Bronchial epithelial cell (primary cell): ENCODE measurements around the gene KISS1R. TPM values are rescaled to one million over a fixed set of nuclear protein-coding genes. Genes with fewer than 3 reads are reported as not detected.

Source experiments
- DNase-seq: peaks from one replicate; pipeline ENCODE4 v3.0.0-alpha.2; 2010; ENCODE audit warnings: low read depth
- FAIRE-seq: peaks from 2 replicates; lab custom pipeline; 2011; peaks lifted over from hg19 to GRCh38; lab: Jason Lieb, UNC
- H3K27me3 ChIP-seq: 2 replicates; pipeline ENCODE4 v1.5.1; 2011; ENCODE audit warnings: low read length; ENCODE audit not compliant: control insufficient read depth, insufficient read depth
- H3K36me3 ChIP-seq: 2 replicates; pipeline ENCODE4 v1.5.1; 2011; ENCODE audit warnings: low read length; ENCODE audit not compliant: control insufficient read depth, insufficient read depth
- H3K4me3 ChIP-seq: 2 replicates; pipeline ENCODE4 v1.5.1; 2011; ENCODE audit warnings: mild to moderate bottlenecking, low read depth, low read length, control low read depth
- total RNA-seq: library from RNA; depleted of rRNA; stranded (reverse); fragments of >200 nt; gene quantifications from 2 replicates; pipeline ENCODE4 v1.2.1, GENCODE V29; 2014
- TF ChIP-seq, protein P1 (sequence below): IDR thresholded peaks from 2 replicates; pipeline ENCODE4 v1.5.1; 2011; ENCODE audit warnings: mild to moderate bottlenecking, moderate library complexity, low read length, control low read depth, inconsistent platforms; ENCODE audit not compliant: insufficient read depth, severe bottlenecking

Gene KISS1R
- total RNA-seq, 1 donor from 2014 or later = not detected

DNA sequence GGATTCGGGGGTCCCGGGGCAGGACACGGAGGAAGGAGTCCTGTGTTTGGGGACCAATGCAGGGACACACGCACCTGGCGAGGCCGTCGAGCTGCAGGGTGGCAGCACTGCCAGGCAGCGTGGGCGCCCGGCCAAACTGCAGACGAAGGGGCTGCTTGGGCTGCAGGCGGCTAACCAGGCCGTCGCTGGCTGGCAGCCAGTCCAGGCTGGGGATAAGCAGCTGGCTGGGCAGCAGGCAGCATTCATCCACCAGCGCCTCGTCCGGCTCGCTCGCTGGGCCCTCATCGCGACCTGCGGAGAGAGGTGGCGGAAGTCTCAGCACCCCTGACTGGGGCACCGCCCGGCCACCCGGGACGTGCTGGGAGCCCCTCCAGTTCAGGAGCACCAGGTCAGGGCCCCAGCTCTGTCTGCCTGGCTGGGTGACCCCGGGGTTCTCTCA, 46.2 kb upstream of the KISS1R start:
- TF ChIP-seq, protein P1, sequence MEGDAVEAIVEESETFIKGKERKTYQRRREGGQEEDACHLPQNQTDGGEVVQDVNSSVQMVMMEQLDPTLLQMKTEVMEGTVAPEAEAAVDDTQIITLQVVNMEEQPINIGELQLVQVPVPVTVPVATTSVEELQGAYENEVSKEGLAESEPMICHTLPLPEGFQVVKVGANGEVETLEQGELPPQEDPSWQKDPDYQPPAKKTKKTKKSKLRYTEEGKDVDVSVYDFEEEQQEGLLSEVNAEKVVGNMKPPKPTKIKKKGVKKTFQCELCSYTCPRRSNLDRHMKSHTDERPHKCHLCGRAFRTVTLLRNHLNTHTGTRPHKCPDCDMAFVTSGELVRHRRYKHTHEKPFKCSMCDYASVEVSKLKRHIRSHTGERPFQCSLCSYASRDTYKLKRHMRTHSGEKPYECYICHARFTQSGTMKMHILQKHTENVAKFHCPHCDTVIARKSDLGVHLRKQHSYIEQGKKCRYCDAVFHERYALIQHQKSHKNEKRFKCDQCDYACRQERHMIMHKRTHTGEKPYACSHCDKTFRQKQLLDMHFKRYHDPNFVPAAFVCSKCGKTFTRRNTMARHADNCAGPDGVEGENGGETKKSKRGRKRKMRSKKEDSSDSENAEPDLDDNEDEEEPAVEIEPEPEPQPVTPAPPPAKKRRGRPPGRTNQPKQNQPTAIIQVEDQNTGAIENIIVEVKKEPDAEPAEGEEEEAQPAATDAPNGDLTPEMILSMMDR = no peak
- H3K4me3 ChIP-seq = no peak overlapping the region
- H3K27me3 ChIP-seq = no peaks in the 10 kb centered on the region
- H3K36me3 ChIP-seq = peaks cover 10% of the 10 kb centered on the region
- no peak for FAIRE-seq
- DNase-seq = no peak

DNA sequence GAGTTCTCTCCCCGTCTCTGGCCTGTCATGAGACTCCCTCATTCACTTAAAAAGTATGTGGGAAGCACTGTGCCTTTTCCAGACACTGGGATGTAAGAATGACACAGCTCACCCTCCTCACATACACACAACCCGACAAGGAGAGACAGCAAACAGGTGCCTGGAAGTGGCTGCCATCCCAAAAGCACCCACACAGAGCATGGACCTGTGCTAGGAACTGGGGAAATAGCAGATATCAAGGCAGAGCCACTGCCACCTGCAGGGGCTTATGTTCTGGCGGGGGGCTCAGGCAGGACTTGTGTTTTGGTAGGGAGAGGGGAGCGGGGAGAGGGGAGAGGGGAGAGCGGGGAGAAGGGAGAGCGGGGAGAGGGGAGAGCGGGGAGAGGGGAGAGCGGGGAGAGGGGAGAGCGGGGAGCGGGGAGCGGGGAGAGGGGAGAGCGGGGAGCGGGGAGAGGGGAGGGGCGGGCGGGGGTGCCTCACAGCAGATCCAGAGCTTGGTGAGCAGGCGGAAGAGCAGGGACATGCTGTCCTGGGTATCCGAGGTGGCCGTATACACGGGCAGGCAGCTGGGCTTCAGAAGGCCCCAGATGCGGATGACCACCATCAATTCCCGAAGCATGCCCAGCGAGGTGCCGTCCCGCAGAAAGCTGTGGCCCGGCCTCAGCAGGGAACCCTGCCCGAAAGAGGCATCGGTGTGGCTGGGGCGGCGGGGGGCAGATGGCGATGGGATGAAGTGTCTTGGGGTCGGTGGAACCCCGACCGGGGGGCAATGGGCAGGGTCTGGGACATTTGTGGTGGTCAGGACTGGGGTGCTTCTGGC, 45.5 kb upstream of the KISS1R start:
- TF ChIP-seq, protein P1 = no peak
- H3K36me3 ChIP-seq = peaks cover 11% of the 10 kb centered on the region
- H3K4me3 ChIP-seq = peak overlapping the region; percentile 10
- DNase-seq = peak; percentile 20
- H3K27me3 ChIP-seq = no peaks in the 10 kb centered on the region
- no peak for FAIRE-seq

DNA sequence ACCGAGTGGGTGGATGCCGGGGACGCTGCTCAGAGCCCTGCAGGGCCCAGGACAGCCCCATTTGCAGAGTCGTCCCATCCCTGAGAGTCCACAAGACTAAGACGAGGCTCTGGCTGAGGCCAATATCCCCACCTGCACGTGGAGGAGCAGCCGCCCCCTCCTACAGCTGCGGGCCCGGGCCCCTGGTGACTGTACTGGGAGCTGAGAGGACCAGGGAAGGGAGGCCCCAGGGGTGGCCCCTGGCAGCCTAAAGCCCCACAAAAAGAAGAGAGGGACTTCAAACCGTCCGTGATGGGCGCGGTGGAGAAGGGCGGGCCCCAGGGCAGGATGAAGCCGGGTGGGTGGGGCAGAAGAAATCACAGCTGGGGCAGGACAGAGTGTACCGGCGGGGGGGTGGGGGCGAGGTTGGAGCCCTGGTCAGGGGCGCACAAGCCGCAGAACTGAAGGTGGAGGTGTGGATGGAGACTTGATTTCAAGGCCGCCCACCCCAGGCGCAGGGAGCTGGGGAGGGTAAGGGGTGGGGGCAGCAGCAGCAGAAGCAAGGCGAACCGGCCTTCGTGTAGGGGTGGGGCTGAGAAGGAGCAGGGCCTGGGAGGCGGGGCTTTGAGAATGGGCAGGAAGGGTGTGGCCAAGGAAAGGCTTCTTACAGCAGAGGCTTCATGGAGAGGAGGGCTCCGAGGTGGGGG, 44.7 kb upstream of the KISS1R start:
- no peaks in the 10 kb centered on the region for H3K27me3 ChIP-seq
- TF ChIP-seq, protein P1 = no peak
- FAIRE-seq (no peak), DNase-seq (peak; percentile 75)
- peaks cover 13% of the 10 kb centered on the region for H3K36me3 ChIP-seq
- peak overlapping the region; percentile 10 for H3K4me3 ChIP-seq

DNA sequence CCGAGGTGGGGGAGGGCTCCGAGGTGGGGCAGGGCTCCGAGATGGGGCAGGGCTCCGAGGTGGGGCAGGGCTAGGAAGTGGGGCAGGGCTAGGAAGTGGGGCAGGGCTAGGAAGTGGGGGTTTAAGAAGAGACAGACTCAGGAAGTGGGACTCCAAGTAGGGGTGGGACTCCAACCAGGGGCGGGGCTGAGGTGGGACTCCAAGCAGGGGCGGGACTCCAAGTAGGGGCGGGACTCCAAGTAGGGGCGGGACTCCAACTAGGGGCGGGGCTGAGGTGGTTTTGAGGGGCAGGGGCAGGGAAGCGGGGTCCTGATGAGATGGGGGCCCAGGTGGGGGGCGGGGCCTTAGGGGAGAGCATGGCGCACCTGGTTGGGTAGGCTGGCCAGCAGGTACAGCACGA, 44.0 kb upstream of the KISS1R start:
- FAIRE-seq (no peak), DNase-seq (peak; percentile 52)
- TF ChIP-seq, protein P1 = no peak
- Histone ChIP-seq H3K36me3 (peaks cover 10% of the 10 kb centered on the region), H3K4me3 (no peak overlapping the region), H3K27me3 (no peaks in the 10 kb centered on the region)

DNA sequence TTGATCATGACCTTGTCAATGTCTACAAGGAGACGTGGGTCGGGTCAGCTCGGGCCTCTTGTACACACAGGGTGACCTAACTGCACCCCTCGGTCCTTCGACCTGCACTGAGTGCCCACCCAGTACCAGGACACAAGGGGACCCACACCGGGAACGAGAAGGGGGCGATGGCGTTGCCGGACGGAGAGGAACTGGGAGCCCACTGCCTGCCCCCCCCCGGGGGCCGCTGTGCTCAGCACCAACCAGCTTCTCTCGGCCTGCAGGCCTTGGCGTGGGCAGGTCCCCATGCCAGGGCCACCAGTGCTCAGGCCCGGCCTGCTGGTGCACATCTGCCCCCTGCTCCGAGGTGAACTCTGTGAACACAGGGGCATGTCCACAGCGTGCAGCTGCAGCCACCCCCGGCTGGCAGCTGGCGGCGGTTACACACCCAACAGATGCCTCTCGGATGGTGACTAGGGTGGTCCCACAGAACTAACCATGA, 43.5 kb upstream of the KISS1R start:
- FAIRE-seq (no peak), DNase-seq (no peak)
- TF ChIP-seq, protein P1 = no peak
- peaks cover 8% of the 10 kb centered on the region for H3K36me3 ChIP-seq
- H3K27me3 ChIP-seq = no peaks in the 10 kb centered on the region
- H3K4me3 ChIP-seq = no peak overlapping the region
